OCI-LY3 (cell line): ENCODE data around the gene TBC1D8.

Experiments used
- CTCF ChIP-seq: fragments of 200-600, 300-600 bp; sonication (generic); IDR thresholded peaks from 2 replicates; pipeline ENCODE4 v1.5.1; 2014; ENCODE audit warnings: antibody characterized with exemption, low read length, low read depth
- EZH2phosphoT487 ChIP-seq: fragments of 200-600 bp; shearing (Covaris generic); IDR thresholded peaks from 2 replicates; pipeline ENCODE4 v1.6.1; 2018; ENCODE audit warnings: antibody characterized with exemption, mixed run types, low read depth

DNA sequence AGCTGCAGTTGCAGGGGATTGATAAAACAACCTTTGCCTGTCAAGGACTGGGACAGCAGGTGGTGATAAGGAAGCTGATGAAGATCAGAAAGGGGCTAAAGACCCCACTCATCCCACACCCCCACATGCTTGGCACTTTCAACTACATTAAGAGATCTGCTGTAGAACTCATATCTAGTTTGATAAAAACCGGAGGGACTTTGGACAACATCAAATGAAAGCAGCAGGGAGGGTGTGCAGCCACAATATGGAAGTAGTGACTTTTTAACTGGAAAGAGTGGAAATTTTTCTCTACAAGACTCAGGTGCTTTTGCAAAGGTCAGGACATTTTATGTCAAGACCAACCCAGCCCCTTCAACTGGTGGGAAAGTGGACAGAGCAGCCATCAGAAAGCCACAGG, 56.8 kb downstream of the TBC1D8 start:
- no peak for TF ChIP-seq CTCF
- TF ChIP-seq EZH2phosphoT487 = no peak
